ENCODE measurements around the gene NUP54. TPM values are rescaled to one million over a fixed set of nuclear protein-coding genes. Genes with fewer than 3 reads are reported as not detected.

Gene NUP54
- total and polyA plus RNA-seq, 2 experiments from 2014 or later: 37.6 to 47.3 TPM

GRCh38 chr4:76083386-76083988 lies 64.7 kb downstream of the NUP54 start:
- H3K36me3 ChIP-seq (ENCODE audit: low read depth): no peaks in the 10 kb centered on the region
- DNase-seq: no peak
- no peaks in the 10 kb centered on the region for H3K9me2 ChIP-seq (ENCODE audit: insufficient read depth)
- no peak for TF ChIP-seq EZH2phosphoT487 (IDR thresholded peaks at IDR 0.05; ENCODE audit: insufficient read depth, low read depth)
- H3K27me3 ChIP-seq (replicated peaks; ENCODE audit: insufficient read depth): peaks cover 7% of the 10 kb centered on the region; the same call in 1 of the 2 replicates
- H2AFZ ChIP-seq: no peak overlapping the region
- H3K4me1 ChIP-seq (ENCODE audit: insufficient read depth): 0 out of 2 replicates have a peak, but pooled peaks cover 3% of the 10 kb centered on the region
- no peaks in the 10 kb centered on the region for H3K9me3 ChIP-seq (ENCODE audit: low read depth)
- no peaks in the 10 kb centered on the region for H3F3A ChIP-seq (ENCODE audit: insufficient read depth)
- in situ Hi-C loops (cut with MboI): no loop called here
- H3K79me2 ChIP-seq (ENCODE audit: insufficient read depth): no peaks in the 10 kb centered on the region
- no peak overlapping the region for H3K9ac ChIP-seq
- H3K4me2 ChIP-seq (ENCODE audit: unreplicated experiment): no peak overlapping the region
- no peak overlapping the region for H3K4me3 ChIP-seq
- no peak overlapping the region for H3K27ac ChIP-seq
- H4K20me1 ChIP-seq (ENCODE audit: insufficient read depth): no peaks in the 10 kb centered on the region
- WGBS, 2 experiments (ENCODE audit: low coverage in 1 of 2, low lambda C conversion rate in 2 of 2, missing lambda C conversion rate in 2 of 2): 46 to 52% methylated on average over 3 of the region's 3 CpGs

- Histone ChIP-seq H3K27ac (no peak overlapping the region), H3K4me2 (ENCODE audit: unreplicated experiment) (no peak overlapping the region), H3F3A (ENCODE audit: insufficient read depth) (no peaks in the 10 kb centered on the region), H3K4me1 (ENCODE audit: insufficient read depth) (no peaks in the 10 kb centered on the region), H3K27me3 (replicated peaks; ENCODE audit: insufficient read depth) (peaks cover 7% of the 10 kb centered on the region; the same call in 1 of the 2 replicates), H3K9ac (no peak overlapping the region), H3K9me2 (ENCODE audit: insufficient read depth) (no peaks in the 10 kb centered on the region), H4K20me1 (ENCODE audit: insufficient read depth) (no peaks in the 10 kb centered on the region), H2AFZ (no peak overlapping the region), H3K4me3 (no peak overlapping the region), H3K36me3 (ENCODE audit: low read depth) (no peaks in the 10 kb centered on the region), H3K9me3 (ENCODE audit: low read depth) (no peaks in the 10 kb centered on the region), H3K79me2 (ENCODE audit: insufficient read depth) (no peaks in the 10 kb centered on the region)
- TF ChIP-seq EZH2 (IDR thresholded peaks at IDR 0.05; ENCODE audit: insufficient read depth, poor library complexity, severe bottlenecking) (no peak), EZH2phosphoT487 (IDR thresholded peaks at IDR 0.05; ENCODE audit: insufficient read depth, low read depth) (no peak)
- in situ Hi-C loops (cut with MboI): no loop called here
- WGBS, 2 experiments (ENCODE audit: low coverage in 1 of 2, low lambda C conversion rate in 2 of 2, missing lambda C conversion rate in 2 of 2): 67 to 70% methylated on average over 4 of the region's 4 CpGs
- no peak for DNase-seq
Observed at GRCh38 chr4:76078033-76078613, 70.1 kb downstream of the NUP54 start.

GRCh38 chr4:76074993-76075600 lies 73.1 kb downstream of the NUP54 start:
- Histone ChIP-seq H3K9me2 (ENCODE audit: insufficient read depth) (no peaks in the 10 kb centered on the region), H3F3A (ENCODE audit: insufficient read depth) (no peaks in the 10 kb centered on the region), H4K20me1 (ENCODE audit: insufficient read depth) (no peaks in the 10 kb centered on the region), H3K9ac (no peak overlapping the region), H3K27ac (no peak overlapping the region), H3K4me2 (ENCODE audit: unreplicated experiment) (no peak overlapping the region), H3K79me2 (ENCODE audit: insufficient read depth) (no peaks in the 10 kb centered on the region), H3K27me3 (replicated peaks; ENCODE audit: insufficient read depth) (peaks cover 7% of the 10 kb centered on the region; the same call in 1 of the 2 replicates), H3K4me1 (ENCODE audit: insufficient read depth) (no peaks in the 10 kb centered on the region), H3K4me3 (no peak overlapping the region), H3K9me3 (ENCODE audit: low read depth) (no peaks in the 10 kb centered on the region), H2AFZ (no peak overlapping the region), H3K36me3 (ENCODE audit: low read depth) (no peaks in the 10 kb centered on the region)
- in situ Hi-C loops (cut with MboI): no loop called here
- DNase-seq: no peak
- 82 to 86% methylated on average over 4 of the region's 4 CpGs for WGBS, 2 experiments (ENCODE audit: low coverage in 1 of 2, low lambda C conversion rate in 2 of 2, missing lambda C conversion rate in 2 of 2)
- no peak for TF ChIP-seq EZH2 (IDR thresholded peaks at IDR 0.05; ENCODE audit: insufficient read depth, poor library complexity, severe bottlenecking)
- no peak for TF ChIP-seq EZH2phosphoT487 (IDR thresholded peaks at IDR 0.05; ENCODE audit: insufficient read depth, low read depth)

DNA sequence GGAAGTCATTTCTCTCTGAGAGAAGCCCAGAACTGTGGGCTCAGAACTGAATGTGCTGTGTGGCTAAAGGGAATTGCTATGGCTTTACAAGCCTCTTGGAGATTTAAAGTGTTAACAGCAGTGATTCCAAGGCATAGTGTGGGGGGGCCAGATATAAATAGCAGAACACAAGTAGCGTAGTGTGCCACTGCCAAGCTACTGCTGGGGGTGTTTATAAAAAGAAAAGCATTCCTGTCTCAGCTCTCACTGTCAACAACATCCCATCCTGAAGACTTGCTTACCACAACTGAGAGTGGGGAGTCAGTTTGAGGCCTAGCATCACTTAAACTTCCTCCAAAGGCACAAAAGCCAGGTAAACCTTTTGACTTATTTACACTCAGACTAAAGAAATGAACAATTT lies 73.7 kb downstream of the NUP54 start, which contains the start of gene ART3:
ART3 (plus strand) TSS at position 242 of the 400 bp plus-strand sequence. CDS start 1,181 bp downstream, outside the sequence.
- no peaks in the 10 kb centered on the region for H3K4me1 ChIP-seq (ENCODE audit: insufficient read depth)
- no peak within 1 kb of the TSS for H3K4me2 ChIP-seq (ENCODE audit: unreplicated experiment)
- H4K20me1 ChIP-seq (ENCODE audit: insufficient read depth): no peaks in the 10 kb centered on the region
- no peak within 1 kb of the TSS for H3K4me3 ChIP-seq
- H3K36me3 ChIP-seq (ENCODE audit: low read depth): no peaks in the 10 kb centered on the region
- TF ChIP-seq EZH2phosphoT487 (IDR thresholded peaks at IDR 0.05; ENCODE audit: insufficient read depth, low read depth) (no peak), EZH2 (IDR thresholded peaks at IDR 0.05; ENCODE audit: insufficient read depth, poor library complexity, severe bottlenecking) (no peak)
- no peak within 1 kb of the TSS for H3K9ac ChIP-seq
- peaks cover 5% of the 10 kb centered on the region; the same call in 1 of the 2 replicates for H3K27me3 ChIP-seq (replicated peaks; ENCODE audit: insufficient read depth)
- DNase-seq: no peak
- H3K9me3 ChIP-seq (ENCODE audit: low read depth): no peaks in the 10 kb centered on the region
- H3K9me2 ChIP-seq (ENCODE audit: insufficient read depth): no peaks in the 10 kb centered on the region
- 0 out of 2 replicates have a peak within 1 kb of the TSS, but pooled peaks have one; percentile 11 for H2AFZ ChIP-seq
- in situ Hi-C loops (cut with MboI): no loop called here
- H3K79me2 ChIP-seq (ENCODE audit: insufficient read depth): no peaks in the 10 kb centered on the region
- 69 to 76% methylated on average over 1 of the region's 1 CpG for WGBS, 2 experiments (ENCODE audit: low coverage in 1 of 2, low lambda C conversion rate in 2 of 2, missing lambda C conversion rate in 2 of 2)
- H3F3A ChIP-seq (ENCODE audit: insufficient read depth): no peaks in the 10 kb centered on the region
- H3K27ac ChIP-seq: no peak within 1 kb of the TSS

All from GM23248 (cell line).